Upper lobe of left lung (tissue), 4 donors: ENCODE measurements around the gene WDR47.

Experiments used
- EP300 ChIP-seq, 4 donors: sonication (generic); formaldehyde crosslinking; IDR thresholded peaks; one replicate each; pipeline ENCODE4 v1.5.1; 2017; ENCODE audit warnings: antibody characterized with exemption in 4 of 4, control low read depth in 2 of 4
- POLR2A ChIP-seq, 4 donors: fragments of 450-650 bp; IDR thresholded peaks; one replicate each; pipeline ENCODE4 v1.5.1; 2016 to 2017; ENCODE audit warnings: antibody characterized with exemption in 4 of 4, mild to moderate bottlenecking in 2 of 4
- POLR2AphosphoS5 ChIP-seq, 2 donors: sonication (generic); formaldehyde crosslinking; IDR thresholded peaks; one replicate each; pipeline ENCODE4 v1.5.1; 2017; ENCODE audit warnings: antibody characterized with exemption in 2 of 2

DNA sequence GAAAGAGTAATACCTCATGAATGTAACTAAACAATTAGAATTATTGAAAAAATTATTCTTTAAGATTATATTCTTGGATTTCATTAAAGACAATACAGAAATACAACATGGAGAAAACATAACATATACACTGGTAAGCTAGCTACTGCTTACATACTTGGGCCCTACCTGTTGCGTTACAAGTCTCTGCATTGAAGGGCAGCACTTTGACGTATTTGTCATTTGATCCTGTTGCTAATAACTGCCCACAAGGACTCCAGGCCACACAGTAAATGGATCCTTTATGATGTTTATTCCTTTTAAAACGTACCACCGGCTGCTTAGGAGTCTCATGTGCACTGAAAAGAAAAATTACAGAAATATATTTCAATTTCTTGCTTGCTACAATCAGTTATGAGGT lies 58.8 kb downstream of the WDR47 start:
- TF ChIP-seq EP300 (IDR thresholded peaks at IDR 0.05) = no peak
- no peak for TF ChIP-seq POLR2A (IDR thresholded peaks at IDR 0.05)
- TF ChIP-seq POLR2AphosphoS5 (IDR thresholded peaks at IDR 0.05) = no peak
